T-helper 2 cell treated with Interferon-gamma antibody and Interleukin-4, amounts not matched to agents 5 μg/mL and 100 μg/mL, for 36 hours (primary cell): Measurements from ENCODE around the gene TGFB2.

Experiments
- DNase-seq: peaks from one replicate; pipeline ENCODE4 v3.0.0; 2021; ENCODE audit warnings: low spot score
- H3K27ac Mint-ChIP-seq: one replicate; pipeline ENCODE4 v1.8.0; 2021; ENCODE audit warnings: mild to moderate bottlenecking, mixed read lengths
- H3K27me3 Mint-ChIP-seq: one replicate; pipeline ENCODE4 v1.8.0; 2021; ENCODE audit warnings: low read depth, mixed read lengths
- H3K36me3 Mint-ChIP-seq: one replicate; pipeline ENCODE4 v1.8.0; 2021; ENCODE audit warnings: low read depth, mixed read lengths
- H3K4me1 Mint-ChIP-seq: one replicate; pipeline ENCODE4 v1.8.0; 2021; ENCODE audit warnings: low read depth, mixed read lengths
- H3K4me3 Mint-ChIP-seq: one replicate; pipeline ENCODE4 v1.8.0; 2022; ENCODE audit warnings: mild to moderate bottlenecking, moderate library complexity, mixed read lengths
- H3K9me3 Mint-ChIP-seq: one replicate; pipeline ENCODE4 v1.8.0; 2021; ENCODE audit warnings: mixed read lengths

The TGFB2 gene

DNA sequence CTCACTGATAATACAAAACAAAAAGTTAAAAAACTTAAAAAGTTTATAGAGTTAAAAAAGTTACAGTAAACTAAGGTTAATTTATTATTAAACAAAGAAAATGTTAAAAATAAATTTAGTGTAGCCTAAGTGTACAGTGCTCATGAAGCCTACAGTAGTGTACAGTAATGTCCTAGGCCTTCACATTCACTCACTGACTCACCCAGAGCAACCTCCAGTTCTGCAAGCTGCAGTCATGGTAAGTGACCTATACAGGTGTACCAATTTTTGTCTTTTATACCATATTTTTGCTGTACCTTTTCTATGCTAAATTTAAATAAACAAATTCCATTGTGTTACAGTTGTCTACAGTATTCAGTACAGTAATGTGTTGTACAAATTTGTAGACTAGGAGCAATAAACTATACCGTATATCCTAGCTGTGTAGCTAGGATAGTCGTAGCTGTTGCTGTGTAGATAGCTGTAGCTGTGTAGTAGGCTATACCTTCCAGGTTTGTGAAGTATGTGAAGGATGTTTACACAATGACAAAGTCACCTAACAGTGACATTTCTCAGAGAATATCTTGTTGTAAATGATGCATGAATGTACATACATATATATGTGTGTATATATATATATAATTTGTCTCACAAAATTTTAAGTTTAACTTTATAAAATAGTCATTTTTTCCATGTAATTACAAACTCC, 140.2 kb downstream of the TGFB2 start:
- H3K27ac Mint-ChIP-seq: no peak overlapping the region
- H3K36me3 Mint-ChIP-seq: no peaks in the 10 kb centered on the region
- H3K4me1 Mint-ChIP-seq: no peaks in the 10 kb centered on the region
- no peak overlapping the region for H3K4me3 Mint-ChIP-seq
- no peaks in the 10 kb centered on the region for H3K27me3 Mint-ChIP-seq
- no peaks in the 10 kb centered on the region for H3K9me3 Mint-ChIP-seq
- DNase-seq: no peak

DNA sequence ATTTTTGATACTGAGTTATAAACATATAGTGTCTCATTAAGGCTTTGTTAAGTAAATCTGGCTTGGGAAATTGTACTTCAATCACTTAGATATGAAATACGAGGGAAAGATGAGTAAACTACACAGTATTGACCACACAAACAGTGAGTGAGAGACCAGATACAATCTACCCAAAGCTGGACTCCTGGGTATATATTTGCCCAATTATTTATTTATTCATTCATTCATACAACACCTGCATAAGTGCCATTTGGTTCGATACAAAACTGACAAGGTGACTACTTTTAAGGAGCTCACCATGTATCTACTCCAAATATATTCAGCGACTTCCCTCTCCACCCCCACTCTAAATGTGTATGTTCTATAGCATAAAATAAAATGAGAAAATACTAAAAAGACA, 143.4 kb downstream of the TGFB2 start:
- H3K9me3 Mint-ChIP-seq: no peaks in the 10 kb centered on the region
- no peaks in the 10 kb centered on the region for H3K4me1 Mint-ChIP-seq
- H3K27me3 Mint-ChIP-seq: no peaks in the 10 kb centered on the region
- no peaks in the 10 kb centered on the region for H3K36me3 Mint-ChIP-seq
- no peak overlapping the region for H3K27ac Mint-ChIP-seq
- no peak for DNase-seq
- no peak overlapping the region for H3K4me3 Mint-ChIP-seq

DNA sequence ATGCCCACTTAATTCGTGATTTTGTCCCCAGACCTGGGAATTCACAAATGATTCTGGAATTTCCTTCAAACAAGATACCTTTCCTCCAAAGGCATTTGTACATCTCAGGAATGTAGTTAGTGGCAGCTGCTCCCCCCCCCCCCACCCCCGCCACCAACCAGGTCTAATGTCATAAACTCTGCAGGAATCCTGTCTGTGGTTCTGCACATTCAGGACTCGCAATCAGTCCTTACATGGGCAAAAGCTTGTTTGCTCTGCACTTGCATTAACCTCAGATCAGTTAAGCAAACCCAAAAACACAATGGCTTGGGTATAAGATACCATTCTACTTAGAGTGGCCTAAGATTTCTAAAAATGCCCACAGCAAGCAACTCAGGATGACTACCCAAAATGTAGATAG, 143.8 kb downstream of the TGFB2 start:
- Mint-ChIP-seq H3K9me3 (no peaks in the 10 kb centered on the region), H3K27ac (no peak overlapping the region), H3K4me3 (no peak overlapping the region), H3K27me3 (no peaks in the 10 kb centered on the region), H3K4me1 (no peaks in the 10 kb centered on the region), H3K36me3 (no peaks in the 10 kb centered on the region)
- no peak for DNase-seq

DNA sequence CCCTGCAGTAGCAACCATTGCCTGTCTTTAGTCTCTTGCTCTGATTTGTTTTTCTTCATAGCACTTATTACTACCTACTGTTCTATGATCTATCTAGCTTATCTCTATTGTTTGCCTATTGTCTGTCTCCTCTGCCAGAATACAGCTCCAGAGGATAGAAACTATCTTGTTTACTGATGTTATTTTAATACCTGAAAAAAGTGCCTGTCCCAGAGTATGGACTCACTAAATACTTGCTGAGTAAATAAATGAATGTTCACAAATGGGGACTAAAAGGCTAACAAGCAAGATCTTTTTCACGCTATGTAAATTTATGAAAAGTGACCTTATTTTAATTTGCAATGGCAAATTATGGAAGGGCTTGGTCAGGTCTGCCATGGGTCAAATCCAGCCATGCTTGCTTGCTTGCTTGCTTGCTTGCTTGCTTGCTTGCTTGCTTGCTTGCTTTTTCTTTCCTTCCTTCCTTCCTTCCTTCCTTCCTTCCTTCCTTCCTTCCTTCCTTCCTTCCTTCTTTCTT, 145.3 kb downstream of the TGFB2 start:
- no peaks in the 10 kb centered on the region for H3K9me3 Mint-ChIP-seq
- DNase-seq: no peak
- H3K4me3 Mint-ChIP-seq: no peak overlapping the region
- H3K4me1 Mint-ChIP-seq: no peaks in the 10 kb centered on the region
- H3K27me3 Mint-ChIP-seq: no peaks in the 10 kb centered on the region
- H3K36me3 Mint-ChIP-seq: no peaks in the 10 kb centered on the region
- no peak overlapping the region for H3K27ac Mint-ChIP-seq

DNA sequence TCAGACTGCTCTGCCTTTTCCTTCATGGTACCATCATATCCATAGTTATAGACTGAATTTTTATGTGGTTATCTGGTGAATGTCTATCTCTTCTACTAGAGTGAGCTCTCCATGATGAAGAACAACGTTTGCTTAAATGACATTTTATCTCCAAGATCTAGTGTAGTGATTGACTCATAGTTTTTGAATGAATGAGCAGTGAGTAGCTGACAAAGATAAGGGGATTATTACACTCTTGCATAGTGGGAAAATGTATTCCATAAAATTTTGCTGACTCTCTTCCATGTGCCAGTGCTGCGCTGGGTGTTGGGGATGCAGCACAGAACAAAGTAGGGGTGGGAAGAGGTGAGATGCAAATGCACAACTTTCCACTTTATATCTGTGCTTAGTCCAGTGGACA, 147.7 kb downstream of the TGFB2 start:
- Mint-ChIP-seq H3K9me3 (no peaks in the 10 kb centered on the region), H3K27ac (no peak overlapping the region), H3K36me3 (no peaks in the 10 kb centered on the region), H3K4me3 (no peak overlapping the region), H3K4me1 (no peaks in the 10 kb centered on the region), H3K27me3 (no peaks in the 10 kb centered on the region)
- DNase-seq: no peak

DNA sequence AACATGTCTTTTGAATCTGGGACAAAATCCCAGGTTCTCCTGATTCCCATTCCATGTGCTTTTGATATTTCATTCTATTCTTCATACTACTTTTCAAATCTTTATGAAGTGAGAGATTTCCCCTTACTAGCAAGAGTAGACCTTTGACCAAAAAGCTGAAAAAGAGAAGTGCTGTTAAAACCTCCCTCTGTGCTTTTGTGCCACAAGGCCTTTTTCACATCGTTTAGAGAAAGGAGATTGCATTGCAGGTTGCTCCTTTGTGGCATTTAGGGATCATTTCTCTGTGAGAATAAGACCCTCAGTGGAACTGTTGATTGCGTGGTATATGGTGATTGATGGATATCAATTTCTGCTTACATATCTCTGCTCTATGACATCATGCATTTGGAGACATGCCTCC, 148.8 kb downstream of the TGFB2 start:
- Mint-ChIP-seq H3K4me1 (no peaks in the 10 kb centered on the region), H3K27me3 (no peaks in the 10 kb centered on the region), H3K4me3 (no peak overlapping the region), H3K36me3 (no peaks in the 10 kb centered on the region), H3K27ac (no peak overlapping the region), H3K9me3 (no peaks in the 10 kb centered on the region)
- DNase-seq: no peak
